Mesendoderm (in vitro differentiated cells): Measurements from ENCODE around the gene GPBAR1. TPM values are rescaled to one million over a fixed set of nuclear protein-coding genes. Genes with fewer than 3 reads are reported as not detected.

Experiments
- DNase-seq: peaks from one replicate; pipeline ENCODE4 v3.0.0; 2013
- H2AK5ac ChIP-seq: 2 replicates; pipeline ENCODE4 v1.6.1; 2013; ENCODE audit warnings: low read length, inconsistent platforms
- H2BK120ac ChIP-seq: 2 replicates; pipeline ENCODE4 v1.6.1; 2013; ENCODE audit warnings: low read depth, mild to moderate bottlenecking, low read length, moderate library complexity, mixed read lengths
- H2BK15ac ChIP-seq: replicated peaks from 2 replicates; pipeline ENCODE4 v1.6.1; 2013; ENCODE audit warnings: low read depth, mild to moderate bottlenecking, moderate library complexity
- H2BK5ac ChIP-seq: 2 replicates; pipeline ENCODE4 v1.6.1; 2013; ENCODE audit warnings: low read length, inconsistent platforms
- H3K18ac ChIP-seq: 2 replicates; pipeline ENCODE4 v1.6.1; 2013; ENCODE audit warnings: mild to moderate bottlenecking, low read length, mixed read lengths
- H3K23ac ChIP-seq: one replicate; pipeline ENCODE4 v1.6.1; 2013; ENCODE audit warnings: low read length
- H3K27ac ChIP-seq: 2 replicates; pipeline ENCODE4 v1.5.1; 2013; ENCODE audit warnings: low read depth, mild to moderate bottlenecking, inconsistent platforms, low read length, moderate library complexity
- H3K27me3 ChIP-seq: 2 replicates; pipeline ENCODE4 v1.6.1; 2013; ENCODE audit warnings: low read length, control low read depth, mild to moderate bottlenecking, inconsistent platforms; ENCODE audit not compliant: insufficient read depth, poor library complexity
- H3K36me3 ChIP-seq: 2 replicates; pipeline ENCODE4 v1.6.1; 2013; ENCODE audit warnings: low read length, inconsistent platforms; ENCODE audit not compliant: control insufficient read depth, insufficient read depth
- H3K4ac ChIP-seq: one replicate; pipeline ENCODE4 v1.6.1; 2013; ENCODE audit warnings: low read depth, mild to moderate bottlenecking, low read length, moderate library complexity
- H3K4me1 ChIP-seq: 2 replicates; pipeline ENCODE4 v1.6.1; 2013; ENCODE audit warnings: low read depth, low read length, inconsistent platforms; ENCODE audit not compliant: control insufficient read depth
- H3K4me2 ChIP-seq: 2 replicates; pipeline ENCODE4 v1.6.1; 2013; ENCODE audit warnings: low read length
- H3K4me3 ChIP-seq: 2 replicates; pipeline ENCODE4 v1.5.1; 2013; ENCODE audit warnings: mild to moderate bottlenecking, low read length
- H3K56ac ChIP-seq: one replicate; pipeline ENCODE4 v1.6.1; 2013; ENCODE audit warnings: low read length
- H3K79me1 ChIP-seq: 2 replicates; pipeline ENCODE4 v1.6.1; 2013; ENCODE audit warnings: low read length, inconsistent platforms
- H3K79me2 ChIP-seq: 2 replicates; pipeline ENCODE4 v1.6.1; 2013; ENCODE audit warnings: mild to moderate bottlenecking, low read length; ENCODE audit not compliant: control insufficient read depth, insufficient read depth
- H3K9ac ChIP-seq: 2 replicates; pipeline ENCODE4 v1.6.1; 2013; ENCODE audit warnings: low read length, inconsistent platforms
- H4K5ac ChIP-seq: one replicate; pipeline ENCODE4 v1.6.1; 2013; ENCODE audit warnings: low read length
- H4K8ac ChIP-seq: one replicate; pipeline ENCODE4 v1.6.1; 2013; ENCODE audit warnings: low read depth, mild to moderate bottlenecking, control low read depth, low read length, moderate library complexity
- WGBS: extraction: QIAGEN DNeasy Blood & Tissue Kit; methylation state at CpG from one replicate; pipeline ENCODE4 v1.1.7; 2013; ENCODE audit warnings: low lambda C conversion rate, missing lambda C conversion rate; ENCODE audit not compliant: insufficient coverage; ENCODE audit errors: extremely low coverage; 5-methylcytosine and 5-hydroxymethylcytosine counted together
- polyA plus RNA-seq, 2 experiments: library from polyadenylated mRNA; stranded (reverse); fragments of 200-250 nt; gene quantifications; one replicate each; pipeline ENCODE4 v1.2.3, GENCODE V29; 2013

The GPBAR1 gene
- 0.10 TPM for polyA plus RNA-seq (2013, experiment 1 of 2)
- polyA plus RNA-seq (2013, experiment 2 of 2), result 0.13 TPM

- Histone ChIP-seq H3K79me2 (no peaks in the 10 kb centered on the region), H3K4me1 (no peaks in the 10 kb centered on the region), H3K4me3 (no peak within 1 kb of the TSS), H4K8ac (no peak within 1 kb of the TSS), H3K27ac (no peak within 1 kb of the TSS), H3K4me2 (no peak within 1 kb of the TSS), H3K9ac (no peak within 1 kb of the TSS), H3K18ac (no peak within 1 kb of the TSS), H2AK5ac (no peak within 1 kb of the TSS), H3K56ac (no peak within 1 kb of the TSS), H3K4ac (no peak within 1 kb of the TSS), H3K79me1 (no peaks in the 10 kb centered on the region), H3K27me3 (no peaks in the 10 kb centered on the region), H3K23ac (no peak within 1 kb of the TSS), H4K5ac (no peak within 1 kb of the TSS), H2BK15ac (no peak within 1 kb of the TSS), H2BK120ac (no peak within 1 kb of the TSS), H2BK5ac (no peak within 1 kb of the TSS), H3K36me3 (no peaks in the 10 kb centered on the region)
- no CpG with 5 or more reads among the region's 10 CpGs for WGBS
- DNase-seq, result peak; percentile 71
Observed at GRCh38 chr2:218260742-218261422, at the start of gene GPBAR1. TSS of gene GPBAR1 (plus strand) at chr2:218261015. CDS start at chr2:218262725, 1,710 bp downstream.

- no peak overlapping the region for H2BK120ac ChIP-seq
- no peak overlapping the region for H3K4ac ChIP-seq
- H3K9ac ChIP-seq, result no peak overlapping the region
- H3K36me3 ChIP-seq, result no peaks in the 10 kb centered on the region
- H3K18ac ChIP-seq, result no peak overlapping the region
- WGBS, result no CpG with 5 or more reads among the region's 1 CpG
- H3K56ac ChIP-seq, result no peak overlapping the region
- no peak overlapping the region for H3K23ac ChIP-seq
- no peak overlapping the region for H3K4me3 ChIP-seq
- no peaks in the 10 kb centered on the region for H3K4me1 ChIP-seq
- H2AK5ac ChIP-seq, result no peak overlapping the region
- no peak overlapping the region for H3K27ac ChIP-seq
- H3K79me1 ChIP-seq, result no peaks in the 10 kb centered on the region
- H3K4me2 ChIP-seq, result no peak overlapping the region
- no peak overlapping the region for H2BK15ac ChIP-seq
- H2BK5ac ChIP-seq, result no peak overlapping the region
- H4K8ac ChIP-seq, result no peak overlapping the region
- no peaks in the 10 kb centered on the region for H3K27me3 ChIP-seq
- no peak for DNase-seq
- H4K5ac ChIP-seq, result no peak overlapping the region
- peaks cover 19% of the 10 kb centered on the region for H3K79me2 ChIP-seq
Observed at GRCh38 chr2:218214116-218214515, 46.7 kb upstream of the GPBAR1 start.

GRCh38 chr2:218216336-218216673, 44.5 kb upstream of the GPBAR1 start:
- no peak overlapping the region for H3K18ac ChIP-seq
- H3K79me2 ChIP-seq, result peaks cover 41% of the 10 kb centered on the region
- no peak overlapping the region for H3K27ac ChIP-seq
- no peak overlapping the region for H2BK15ac ChIP-seq
- peak overlapping the region; percentile 41 for H3K4ac ChIP-seq
- H3K36me3 ChIP-seq, result no peaks in the 10 kb centered on the region
- peaks cover 5% of the 10 kb centered on the region for H3K4me1 ChIP-seq
- H4K5ac ChIP-seq, result no peak overlapping the region
- H3K9ac ChIP-seq, result peak overlapping the region; percentile 78
- no peaks in the 10 kb centered on the region for H3K27me3 ChIP-seq
- no peak overlapping the region for H2AK5ac ChIP-seq
- no peak overlapping the region for H3K23ac ChIP-seq
- peak overlapping the region; percentile 77 for H3K4me3 ChIP-seq
- H3K56ac ChIP-seq, result peak overlapping the region; percentile 92
- no peak for DNase-seq
- H2BK5ac ChIP-seq, result no peak overlapping the region
- H2BK120ac ChIP-seq, result no peak overlapping the region
- no CpG with 5 or more reads among the region's 9 CpGs for WGBS
- peak overlapping the region; percentile 64 for H3K4me2 ChIP-seq
- peaks cover 7% of the 10 kb centered on the region for H3K79me1 ChIP-seq
- no peak overlapping the region for H4K8ac ChIP-seq

GRCh38 chr2:218216674-218217359, 44.0 kb upstream of the GPBAR1 start, which contains the start of gene ARPC2:
TSS of gene ARPC2 (plus strand) at chr2:218217189. CDS start at chr2:218217471, 282 bp downstream.
- Histone ChIP-seq H3K4ac (peak within 1 kb of the TSS; percentile 41), H3K56ac (peak within 1 kb of the TSS; percentile 99), H3K4me1 (peaks cover 5% of the 10 kb centered on the region), H3K79me1 (peaks cover 8% of the 10 kb centered on the region), H3K18ac (peak within 1 kb of the TSS; percentile 64), H3K79me2 (peaks cover 46% of the 10 kb centered on the region), H3K36me3 (no peaks in the 10 kb centered on the region), H3K4me3 (peak within 1 kb of the TSS; percentile 98), H4K8ac (no peak within 1 kb of the TSS), H2BK5ac (peak within 1 kb of the TSS; percentile 79), H3K27ac (peak within 1 kb of the TSS; percentile 90), H3K4me2 (peak within 1 kb of the TSS; percentile 64), H3K9ac (peak within 1 kb of the TSS; percentile 97), H4K5ac (no peak within 1 kb of the TSS), H2BK120ac (no peak within 1 kb of the TSS), H2BK15ac (no peak within 1 kb of the TSS), H2AK5ac (no peak within 1 kb of the TSS), H3K27me3 (no peaks in the 10 kb centered on the region), H3K23ac (peak within 1 kb of the TSS; percentile 85)
- peak; percentile 92 for DNase-seq
- WGBS, result no CpG with 5 or more reads among the region's 60 CpGs

GRCh38 chr2:218217360-218218267, 43.2 kb upstream of the GPBAR1 start:
- Histone ChIP-seq H3K56ac (peak overlapping the region; percentile 99), H3K9ac (peak overlapping the region; percentile 97), H4K5ac (no peak overlapping the region), H2BK5ac (peak overlapping the region; percentile 79), H3K27me3 (no peaks in the 10 kb centered on the region), H3K79me1 (peaks cover 11% of the 10 kb centered on the region), H3K23ac (peak overlapping the region; percentile 85), H2BK15ac (no peak overlapping the region), H3K18ac (peak overlapping the region; percentile 64), H3K4ac (peak overlapping the region; percentile 28), H3K4me2 (peak overlapping the region; percentile 29), H3K36me3 (no peaks in the 10 kb centered on the region), H4K8ac (no peak overlapping the region), H2AK5ac (no peak overlapping the region), H2BK120ac (no peak overlapping the region), H3K4me3 (peak overlapping the region; percentile 98), H3K27ac (peak overlapping the region; percentile 90), H3K79me2 (peaks cover 53% of the 10 kb centered on the region), H3K4me1 (peaks cover 5% of the 10 kb centered on the region)
- peak; percentile 68 for DNase-seq
- WGBS, result no CpG with 5 or more reads among the region's 47 CpGs
